K562 (cell line): ENCODE data around the gene PRELID3B. TPM values are rescaled to one million over a fixed set of nuclear protein-coding genes. Genes with fewer than 3 reads are reported as not detected.

Source experiments
- BCL6 ChIP-seq: fragments of 250-450 bp; sonication (Bioruptor Pico); IDR thresholded peaks from 2 replicates; pipeline ENCODE4 v1.4.0; 2020
- CBX5 ChIP-seq: IDR thresholded peaks from 2 replicates; pipeline ENCODE4 v1.6.1; 2014; ENCODE audit warnings: low read depth, borderline replicate concordance
- CREB3L1 ChIP-seq: fragments of 450-650 bp; IDR thresholded peaks from 2 replicates; pipeline ENCODE4 v1.6.1; 2014; ENCODE audit warnings: low read depth, mild to moderate bottlenecking, moderate library complexity, borderline replicate concordance
- ETS1 ChIP-seq: conservative IDR thresholded peaks from 2 replicates; pipeline ENCODE4 v1.6.1; 2011; ENCODE audit warnings: low read depth, mild to moderate bottlenecking, low read length; ENCODE audit not compliant: control insufficient read depth
- GTF2A2 ChIP-seq: IDR thresholded peaks from 2 replicates; pipeline ENCODE4 v1.6.1; 2016; ENCODE audit warnings: mild to moderate bottlenecking, missing genetic modification characterization, missing compliant biosample characterization
- IFI16 ChIP-seq: fragments of 250-450 bp; sonication (Bioruptor Pico); IDR thresholded peaks from 2 replicates; pipeline ENCODE4 v2.1.2; 2022; ENCODE audit warnings: mild to moderate bottlenecking, inconsistent platforms
- JUNB ChIP-seq: fragments of 450-650 bp; formaldehyde crosslinking; conservative IDR thresholded peaks from 2 replicates; pipeline ENCODE4 v1.4.0; 2020; ENCODE audit warnings: mild to moderate bottlenecking
- MEF2D ChIP-seq: conservative IDR thresholded peaks from 2 replicates; pipeline ENCODE4 v1.6.1; 2016; ENCODE audit warnings: low read depth, missing genetic modification characterization, missing compliant biosample characterization
- MTA3 ChIP-seq: fragments of 450-650 bp; formaldehyde crosslinking; IDR thresholded peaks from 2 replicates; pipeline ENCODE4 v1.6.1; 2017; ENCODE audit warnings: mild to moderate bottlenecking, borderline replicate concordance
- NUFIP1 ChIP-seq: fragments of 450-650 bp; IDR thresholded peaks from 2 replicates; pipeline ENCODE4 v1.6.1; 2018; ENCODE audit not compliant: partially characterized antibody
- PHB2 ChIP-seq: fragments of 450-650 bp; IDR thresholded peaks from 2 replicates; pipeline ENCODE4 v1.6.1; 2017; ENCODE audit warnings: low read depth
- SRSF7 ChIP-seq: fragments of 200-400 bp; formaldehyde crosslinking; optimal IDR thresholded peaks from 2 replicates; pipeline ENCODE3; 2017; ENCODE audit warnings: mild to moderate bottlenecking, low read depth, low read length
- USF2 ChIP-seq: sonication (generic); formaldehyde crosslinking; IDR thresholded peaks from 2 replicates; pipeline ENCODE4 v1.5.0; 2020; ENCODE audit warnings: missing genetic modification reagents
- ZBTB12 ChIP-seq: fragments of 250-450 bp; sonication (Bioruptor Pico); IDR thresholded peaks from 2 replicates; pipeline ENCODE4 v1.4.0; 2020
- ZNF609 ChIP-seq: sonication (generic); formaldehyde crosslinking; IDR thresholded peaks from 2 replicates; pipeline ENCODE4 v1.8.1; 2023; ENCODE audit warnings: missing genetic modification reagents, mild to moderate bottlenecking, borderline replicate concordance
- ZNF75A ChIP-seq: fragments of 450-650 bp; formaldehyde crosslinking; IDR thresholded peaks from 2 replicates; pipeline ENCODE4 v1.4.0; 2020; ENCODE audit warnings: mild to moderate bottlenecking
- polyA plus RNA-seq, 8 experiments: library from polyadenylated mRNA; depleted of rRNA in 4 of 8; stranded (reverse) in 5 of 8; unstranded in 3 of 8; fragments of >200 nt; fragmentation: Nextera tagmentation in 2 of 8; fragmentation: Illumina TruSeq in 1 of 8; extraction: Ambion mirVana in 2 of 8; extraction: Trizol in 1 of 8; gene quantifications; 2 replicates each; pipeline versions ENCODE4 v1.2.1 to v1.2.3, GENCODE V29; 2011 to 2014; ENCODE audit warnings: inconsistent platforms in 1 of 8, missing spikeins in 1 of 8
- total RNA-seq, 7 experiments: library from RNA; depleted of rRNA in 6 of 7; stranded (reverse); fragments of >200 nt in 6 of 7; fragmentation: Illumina TruSeq in 2 of 7; extraction: Trizol in 2 of 7; gene quantifications; 2 replicates each; pipeline versions ENCODE4 v1.2.1 to v1.2.3, GENCODE V29; 2011 to 2021; ENCODE audit warnings: low replicate concordance in 1 of 7

Gene PRELID3B
- total and polyA plus RNA-seq, 9 of the 15 experiments (the other 6 are each of a cell fraction or from before 2014, with no cell fraction given): 77.0 to 186 (median 101) TPM

GRCh38 chr20:59020938-59021551, 21.5 kb downstream of the PRELID3B start (continued):
- TF ChIP-seq CREB3L1 (peak; percentile 68; the same call in 1 of the 2 replicates), ZNF609 (CRISPR knock-in tag) (no peak), GTF2A2 (no peak), ZNF75A (CRISPR knock-in tag) (no peak), PHB2 (peak; percentile 85), BCL6 (CRISPR knock-in tag) (no peak), JUNB (no peak), IFI16 (no peak), ETS1 (0 out of 2 replicates have a peak, but pooled peaks have one; percentile 49), NUFIP1 (no peak), SRSF7 (no peak), MTA3 (peak; percentile 76), CBX5 (no peak), MEF2D (tag) (peak; percentile 69), ZBTB12 (no peak), USF2 (no peak)
